Stimulated activated CD8-positive, alpha-beta memory T cell treated with anti-CD3 and anti-CD28 coated beads, Interleukin-12 subunit alpha, Interleukin-12 subunit beta, amount 100 ng/mL, for 4 hours (primary cell): ENCODE results near the gene WNT2.

Source experiments
- DNase-seq: peaks from one replicate; pipeline ENCODE4 v3.0.0-alpha.2; 2020; ENCODE audit warnings: low read depth

Gene WNT2

DNA sequence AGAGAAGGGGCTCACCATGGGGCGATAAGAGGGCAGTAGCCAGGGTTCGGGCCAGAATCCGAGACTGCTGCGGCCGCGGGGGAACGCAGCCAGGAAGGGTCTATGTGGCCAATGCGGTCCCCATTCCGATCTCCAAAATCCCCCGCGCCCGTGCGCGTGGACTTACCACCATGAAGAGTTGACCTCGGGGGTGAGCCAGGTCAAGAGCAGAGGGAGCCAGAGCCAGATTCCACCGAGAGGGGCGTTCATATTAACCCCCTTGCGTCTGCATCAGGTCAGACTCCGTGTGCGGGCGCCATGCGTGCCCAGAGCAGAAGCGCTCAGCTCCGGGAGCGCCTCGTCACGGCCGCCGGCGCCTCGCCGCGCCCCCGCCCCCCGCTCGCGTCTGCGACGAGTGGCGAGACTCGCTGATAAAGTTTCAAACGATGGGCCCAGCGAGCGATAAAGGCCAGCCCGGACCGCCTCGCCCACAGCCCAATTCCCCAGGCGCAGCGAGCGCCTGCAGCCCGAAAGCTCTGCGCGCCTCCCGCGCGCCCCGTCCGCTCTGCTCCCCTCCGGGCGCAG lies at the start of gene WNT2:
TSS of gene WNT2 (minus strand) at position 318 of the 564 bp plus-strand sequence. CDS start at position 249, 69 bp downstream.
- DNase-seq: no peak

- no peak for DNase-seq
Observed at GRCh38 chr7:117372073-117372472, 49.2 kb upstream of the WNT2 start.

DNA sequence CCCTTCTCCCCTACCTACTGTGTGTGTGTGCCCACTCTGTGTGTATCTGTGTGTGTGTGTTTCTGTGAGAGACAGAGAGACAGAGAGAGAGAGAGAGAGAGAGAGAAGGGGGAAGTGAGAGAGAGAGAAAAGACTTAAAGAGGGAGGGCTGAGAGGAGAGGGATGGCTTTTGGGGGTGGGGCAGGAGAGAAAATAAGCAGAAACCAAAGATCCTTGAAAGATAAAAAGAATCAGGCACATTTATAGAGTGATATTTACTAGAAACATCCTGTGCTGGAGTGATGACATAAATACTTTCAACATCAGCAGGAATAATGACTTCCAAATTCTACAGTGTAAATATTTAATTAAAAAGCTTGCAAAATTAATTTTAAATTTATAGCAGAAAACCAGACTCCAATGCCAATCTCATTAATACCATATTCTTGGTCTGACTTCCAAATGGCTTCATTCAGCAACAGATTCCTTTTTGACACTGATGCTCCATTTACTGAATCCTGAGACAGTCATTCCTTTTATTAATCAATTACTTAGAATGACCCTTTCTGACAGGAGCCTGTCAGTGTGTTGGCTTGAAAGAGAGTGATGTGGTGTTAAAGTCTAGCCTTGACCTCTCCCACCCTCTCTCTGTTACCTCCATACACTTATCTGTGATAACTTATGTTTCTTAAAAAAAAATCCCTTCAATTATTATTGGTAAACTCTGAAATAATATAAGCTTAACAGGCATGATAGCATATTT lies 41.7 kb upstream of the WNT2 start:
- no peak for DNase-seq

DNA sequence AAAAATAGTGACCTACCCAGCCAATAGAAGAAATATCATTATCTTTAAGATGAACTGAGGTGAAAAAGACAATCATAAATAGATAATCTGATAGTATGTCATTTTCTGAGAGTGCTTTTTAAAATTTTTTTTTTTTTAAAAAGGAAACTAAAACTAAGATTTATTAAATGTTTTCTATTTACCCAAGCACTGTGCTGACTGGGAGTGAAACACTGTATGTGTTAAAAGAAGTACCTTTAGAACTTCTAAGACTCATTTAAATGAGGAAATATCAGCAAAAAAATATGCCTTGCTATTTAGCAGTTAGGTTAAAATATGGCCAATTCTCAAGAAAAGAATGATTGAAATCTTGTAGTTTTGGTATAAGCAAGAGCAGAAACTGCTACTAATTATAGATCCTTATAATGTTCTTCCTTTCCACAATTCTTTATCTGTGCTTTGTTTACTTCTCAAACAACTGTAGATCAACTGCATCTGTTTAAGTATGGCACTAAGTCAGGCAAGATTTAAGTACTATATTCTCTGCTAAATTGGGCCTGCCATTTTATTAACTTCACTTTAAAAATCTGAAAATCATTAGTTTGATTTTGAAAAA lies 39.5 kb upstream of the WNT2 start:
- no peak for DNase-seq

DNA sequence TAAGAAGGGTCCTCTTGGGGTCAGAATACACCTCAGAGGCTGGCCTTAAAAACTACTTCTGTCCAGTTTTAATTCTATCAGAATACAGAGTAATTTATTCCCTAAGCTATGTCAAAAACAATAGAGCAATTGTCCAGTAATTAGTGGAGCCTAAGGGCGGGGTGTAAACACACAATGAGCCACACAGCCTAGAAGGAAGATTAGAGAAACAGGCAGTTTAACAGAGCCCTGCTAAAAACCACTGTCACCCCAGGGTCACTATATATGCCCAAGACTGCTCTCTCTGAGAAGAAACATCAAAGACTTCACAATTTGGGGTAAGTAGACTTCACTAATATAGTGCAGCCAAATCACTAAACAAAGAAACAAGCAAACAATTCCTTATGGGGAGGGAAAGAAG lies 27.2 kb upstream of the WNT2 start:
- no peak for DNase-seq

- DNase-seq: no peak
Observed at GRCh38 chr7:117349570-117349969, 26.7 kb upstream of the WNT2 start.

DNA sequence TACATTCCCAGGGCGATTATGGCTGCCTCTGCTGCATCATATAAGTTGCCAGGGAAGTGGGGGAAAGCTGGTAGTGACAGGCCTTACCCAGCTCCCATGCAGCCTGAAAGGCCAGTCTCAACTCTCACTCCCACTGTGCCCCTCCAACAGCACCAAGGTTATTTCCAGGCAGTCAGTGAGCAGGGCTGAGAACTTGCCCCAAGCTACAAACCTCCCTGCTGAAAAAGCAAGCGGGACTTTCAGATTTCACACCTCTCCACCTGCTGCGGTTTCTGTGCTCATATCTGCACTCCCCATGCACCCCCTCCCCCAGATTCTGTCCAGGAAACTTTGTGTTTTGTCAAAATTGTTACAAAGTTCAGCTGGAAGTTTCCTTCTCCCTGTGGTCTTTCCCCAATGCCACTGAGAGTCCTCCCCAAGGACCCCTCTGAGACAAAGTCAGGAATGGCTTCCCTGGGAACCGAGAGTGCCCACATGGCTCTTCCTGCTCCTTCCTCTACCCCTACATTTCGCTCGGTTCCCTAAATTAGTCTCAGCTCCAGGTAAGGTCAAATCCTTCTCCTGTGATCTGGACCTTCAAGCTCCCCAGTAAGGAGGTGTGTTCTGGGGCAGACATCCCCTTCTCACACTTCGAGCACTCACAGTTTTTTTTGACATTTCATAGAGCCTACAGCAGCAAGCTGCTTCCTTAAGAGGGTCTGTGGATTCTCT lies 25.3 kb upstream of the WNT2 start:
- DNase-seq: no peak

DNA sequence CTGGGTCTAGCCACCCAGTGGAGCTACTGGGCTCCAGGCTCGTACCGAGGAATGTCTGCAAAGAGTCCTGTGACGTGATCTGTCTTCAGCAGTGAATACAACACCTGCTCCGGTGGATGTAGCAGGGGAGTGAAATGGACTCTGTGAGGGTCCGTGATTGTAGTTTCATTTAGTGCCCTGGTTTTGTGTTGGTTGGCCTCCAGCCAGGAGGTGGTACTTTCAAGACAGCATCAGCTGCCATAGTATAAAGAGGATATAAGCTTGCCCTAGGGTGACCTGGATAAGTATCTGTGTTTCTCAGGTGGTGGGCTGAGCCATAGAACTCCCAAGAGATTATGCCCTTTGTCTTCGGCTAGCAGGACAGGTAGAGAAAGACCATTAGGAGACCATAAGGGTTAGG lies 24.6 kb upstream of the WNT2 start:
- DNase-seq: no peak

DNA sequence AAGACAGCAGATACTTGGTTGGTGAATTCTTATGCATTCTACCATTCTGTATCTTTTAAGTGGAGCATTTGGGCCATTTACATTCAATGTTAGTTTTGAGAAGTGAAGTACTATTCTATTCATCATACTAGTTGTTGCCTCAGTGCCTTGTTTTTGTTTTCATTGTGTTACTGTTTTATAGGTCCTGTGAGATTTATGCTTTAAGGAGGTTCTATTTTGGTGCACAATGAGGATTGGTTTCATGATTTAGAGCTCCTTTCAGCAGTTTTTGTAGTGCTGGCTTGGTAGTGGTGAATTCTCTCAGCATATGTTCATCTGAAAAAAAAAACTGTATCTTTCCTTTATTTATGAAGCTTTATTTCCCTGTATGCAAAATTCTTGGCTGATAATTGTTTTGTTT lies 23.3 kb upstream of the WNT2 start:
- DNase-seq: no peak

DNA sequence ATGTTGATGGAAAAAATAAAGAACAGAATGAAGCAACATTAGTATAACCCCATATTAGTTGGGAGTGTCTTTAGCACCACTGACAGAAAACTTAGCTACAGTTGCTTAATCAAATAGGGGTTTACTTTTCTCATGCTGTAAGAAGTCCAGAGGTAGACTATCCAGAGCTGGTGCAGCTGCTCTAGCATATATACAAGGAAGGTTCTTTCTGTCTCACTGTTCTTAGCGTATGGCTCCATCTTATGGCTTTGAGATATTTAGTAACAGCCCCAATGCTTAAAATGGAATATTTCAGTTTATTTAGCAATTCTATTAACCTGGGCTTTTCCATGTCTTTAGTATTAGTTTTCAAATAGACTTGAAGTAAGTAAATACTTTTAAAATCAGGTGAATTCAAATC lies 15.2 kb upstream of the WNT2 start:
- DNase-seq: no peak

DNA sequence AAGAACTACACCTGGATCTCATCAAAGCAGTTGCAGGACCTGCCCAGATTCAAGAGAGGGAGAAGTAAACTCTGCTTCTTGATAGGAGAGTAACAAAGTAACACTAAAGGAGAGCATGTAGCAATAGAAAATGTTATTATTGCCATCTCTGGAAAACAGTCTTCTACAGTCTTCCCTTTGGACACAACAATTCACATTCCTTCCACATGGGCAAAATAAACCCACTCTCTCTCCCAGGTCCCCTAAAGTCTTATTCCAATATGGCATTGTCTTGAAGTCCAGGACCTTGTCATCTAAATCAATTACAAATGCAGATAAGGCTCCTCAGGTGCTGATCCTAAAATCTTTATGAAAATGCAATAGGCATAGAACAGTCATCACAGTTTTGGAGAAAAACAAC lies 10.3 kb upstream of the WNT2 start:
- DNase-seq: no peak

- no peak for DNase-seq
Observed at GRCh38 chr7:117332031-117332430, 9.2 kb upstream of the WNT2 start.

DNA sequence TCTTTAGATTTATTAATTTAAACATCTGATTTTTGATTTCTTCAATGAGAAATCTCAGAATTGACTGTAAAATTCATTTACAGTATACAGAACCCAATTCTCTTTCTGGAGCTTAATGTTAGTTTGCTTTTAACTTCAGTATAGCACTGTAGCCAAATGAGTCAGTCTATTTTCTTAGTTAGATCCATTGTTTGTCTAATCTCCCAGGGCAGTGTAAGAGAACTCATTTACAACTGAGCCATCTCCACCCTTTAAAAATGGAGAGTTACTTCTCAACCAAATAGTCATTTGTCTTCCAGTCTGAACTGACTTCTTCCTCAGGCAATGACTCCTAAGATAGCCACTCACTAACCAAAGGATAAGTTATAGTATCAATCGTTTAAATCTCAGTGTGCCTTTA lies 3.0 kb upstream of the WNT2 start:
- DNase-seq: no peak

- DNase-seq: no peak
Observed at GRCh38 chr7:117324960-117325359, 2.1 kb upstream of the WNT2 start.

GRCh38 chr7:117323851-117324711 lies 1.2 kb upstream of the WNT2 start:
- DNase-seq: no peak

GRCh38 chr7:117323305-117323850 lies 520 bp upstream of the WNT2 start:
- no peak for DNase-seq

GRCh38 chr7:117320523-117320922 lies 2.3 kb downstream of the WNT2 start:
- no peak for DNase-seq

DNA sequence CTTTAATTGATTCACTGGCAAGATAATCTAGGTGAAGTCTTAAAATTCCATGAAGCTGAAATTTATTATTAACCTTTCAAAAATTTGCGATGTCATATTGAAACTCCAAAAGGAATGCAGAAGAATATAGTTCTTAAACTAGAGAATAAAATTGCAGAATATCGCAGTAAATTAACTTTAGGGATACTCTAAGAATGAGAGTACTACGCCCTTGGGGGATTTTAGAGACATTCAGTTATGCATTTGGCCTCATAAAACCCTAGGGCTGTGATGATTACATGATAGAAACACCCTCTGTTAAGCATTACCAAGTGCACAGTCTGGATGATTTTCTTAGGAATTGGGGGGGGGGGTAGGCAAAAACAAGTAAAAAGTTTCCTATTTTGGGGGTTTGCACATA lies 3.7 kb downstream of the WNT2 start:
- no peak for DNase-seq

GRCh38 chr7:117313582-117313981 lies 9.3 kb downstream of the WNT2 start:
- no peak for DNase-seq

GRCh38 chr7:117312593-117313580 lies 10.0 kb downstream of the WNT2 start:
- no peak for DNase-seq

- DNase-seq: no peak
Observed at GRCh38 chr7:117308891-117309290, 14.0 kb downstream of the WNT2 start.
